Measurements from ENCODE around the gene FAHD2B. TPM values are rescaled to one million over a fixed set of nuclear protein-coding genes. Genes with fewer than 3 reads are reported as not detected.
"Not testable (repeated sequence)": the region's sequence is repeated elsewhere in the genome, so short reads cannot be mapped to it uniquely, and the experiment has no call there.

Gene FAHD2B
- total RNA-seq, 2 donors from 2014 or later, result 1.3 to 12.7 TPM

- peak; percentile 76 to 87 (median 80) for DNase-seq
- H3K36me3 ChIP-seq (replicated peaks in 1 of 2; ENCODE audit: insufficient read depth in 1 of 2, low read depth in 2 of 2); H3K4me1 ChIP-seq; H3K9me3 ChIP-seq; H3K27me3 ChIP-seq; intact Hi-C loops (cut with DNase I): not testable (repeated sequence)
- TF ChIP-seq CTCF (IDR thresholded peaks at IDR 0.05), result peak; percentile 68 to 99 (median 99)
- peak; percentile 88 for ATAC-seq
- 0 to 1% methylated on average over 8 to 40 of the region's 44 CpGs for WGBS, 2 donors
- Histone ChIP-seq H3K4me3 (peak overlapping the region; percentile 62 to 77), H3K27ac (peak overlapping the region; percentile 93 to 97 (median 94))
Measured at GRCh38 chr2:97112320-97113049, 17.8 kb upstream of the FAHD2B start.

- H3K4me1 ChIP-seq; H3K4me3 ChIP-seq; H3K9me3 ChIP-seq; H3K27me3 ChIP-seq; intact Hi-C loops (cut with DNase I); H3K36me3 ChIP-seq (replicated peaks in 1 of 2; ENCODE audit: insufficient read depth in 1 of 2, low read depth in 2 of 2); DNase-seq; H3K27ac ChIP-seq; ATAC-seq: not testable (repeated sequence)
- WGBS, 2 donors, result 69 to 76% methylated on average over 9 of the region's 9 CpGs
Measured at GRCh38 chr2:97111246-97111645, 16.6 kb upstream of the FAHD2B start.

GRCh38 chr2:97106878-97107277, 12.2 kb upstream of the FAHD2B start:
- H3K36me3 ChIP-seq (replicated peaks in 1 of 2; ENCODE audit: insufficient read depth in 1 of 2, low read depth in 2 of 2); H3K27me3 ChIP-seq; H3K9me3 ChIP-seq; DNase-seq; H3K4me3 ChIP-seq; ATAC-seq; H3K27ac ChIP-seq; intact Hi-C loops (cut with DNase I); H3K4me1 ChIP-seq: not testable (repeated sequence)
- 75 to 88% methylated on average over 2 of the region's 2 CpGs for WGBS, 2 donors

GRCh38 chr2:97098786-97099372, 4.2 kb upstream of the FAHD2B start:
- H3K27ac ChIP-seq; H3K4me1 ChIP-seq; H3K9me3 ChIP-seq; H3K27me3 ChIP-seq; ATAC-seq; H3K36me3 ChIP-seq (replicated peaks in 1 of 2; ENCODE audit: insufficient read depth in 1 of 2, low read depth in 2 of 2); DNase-seq; H3K4me3 ChIP-seq; intact Hi-C loops (cut with DNase I): not testable (repeated sequence)
- 73 to 75% methylated on average over 3 of the region's 3 CpGs for WGBS, 2 donors

- WGBS, 2 donors, result 77 to 82% methylated on average over 10 to 12 of the region's 12 CpGs
- Histone ChIP-seq H3K9me3 (no peaks in the 10 kb centered on the region), H3K36me3 (replicated peaks in 1 of 2; ENCODE audit: insufficient read depth in 1 of 2, low read depth in 2 of 2) (no peaks in the 10 kb centered on the region), H3K4me3 (no peak overlapping the region), H3K27ac (peak overlapping the region in 2 of 4 donors; percentile 50 to 52), H3K4me1 (peaks cover 10% of the 10 kb centered on the region), H3K27me3 (no peaks in the 10 kb centered on the region)
- ATAC-seq (no peak), DNase-seq (no peak)
- intact Hi-C loops (cut with DNase I), result no loop called here
- TF ChIP-seq CTCF (IDR thresholded peaks at IDR 0.05), result no peak
- no peak for TF ChIP-seq POLR2A (IDR thresholded peaks at IDR 0.05)
Measured at GRCh38 chr2:97095661-97096060, 979 bp upstream of the FAHD2B start.

GRCh38 chr2:97093983-97094771, 505 bp downstream of the FAHD2B start:
- H3K4me1 ChIP-seq; H3K4me3 ChIP-seq; H3K27me3 ChIP-seq; H3K36me3 ChIP-seq (replicated peaks in 1 of 2; ENCODE audit: insufficient read depth in 1 of 2, low read depth in 2 of 2); intact Hi-C loops (cut with DNase I); H3K27ac ChIP-seq; H3K9me3 ChIP-seq: not testable (repeated sequence)
- peak in 1 of 4 donors; percentile 7 for DNase-seq
- ATAC-seq, result peak; percentile 21
- WGBS, 2 donors, result 65% methylated on average over 5 of the region's 33 CpGs; no CpG with 5 or more reads in 1 of the 2 donors

GRCh38 chr2:97092946-97093345, 1.7 kb downstream of the FAHD2B start:
- intact Hi-C loops (cut with DNase I); H3K27ac ChIP-seq; DNase-seq: not testable (repeated sequence)

GRCh38 chr2:97088706-97089105, 6.0 kb downstream of the FAHD2B start:
- H3K36me3 ChIP-seq (replicated peaks in 1 of 2; ENCODE audit: insufficient read depth in 1 of 2, low read depth in 2 of 2); H3K9me3 ChIP-seq; H3K27ac ChIP-seq; ATAC-seq; DNase-seq; H3K4me1 ChIP-seq; H3K4me3 ChIP-seq; intact Hi-C loops (cut with DNase I); H3K27me3 ChIP-seq: not testable (repeated sequence)
- 94 to 100% methylated on average over 1 of the region's 1 CpG for WGBS, 2 donors

More at GRCh38 chr2:97092946-97093345, 1.7 kb downstream of the FAHD2B start:
- 81 to 92% methylated on average over 2 of the region's 2 CpGs for WGBS, 2 donors
- H3K4me1 ChIP-seq; H3K27me3 ChIP-seq; ATAC-seq; H3K9me3 ChIP-seq; H3K36me3 ChIP-seq (replicated peaks in 1 of 2; ENCODE audit: insufficient read depth in 1 of 2, low read depth in 2 of 2); H3K4me3 ChIP-seq: not testable (repeated sequence)

- H3K27me3 ChIP-seq; DNase-seq; H3K9me3 ChIP-seq; H3K4me1 ChIP-seq; H3K4me3 ChIP-seq; intact Hi-C loops (cut with DNase I); ATAC-seq; H3K27ac ChIP-seq; H3K36me3 ChIP-seq (replicated peaks in 1 of 2; ENCODE audit: insufficient read depth in 1 of 2, low read depth in 2 of 2): not testable (repeated sequence)
- 88 to 93% methylated on average over 1 to 2 of the region's 7 CpGs for WGBS, 2 donors
Measured at GRCh38 chr2:97085093-97085492, 9.6 kb downstream of the FAHD2B start.
